C1 segment of cervical spinal cord (tissue), 14 donors: Measurements from ENCODE around the gene MORC1.

Source experiments
- DNase-seq, 14 donors: peaks; one replicate each; lab custom pipeline; 2025; lab: John Stamatoyannopoulos, UW

MORC1 gene

GRCh38 chr3:109026821-109027220 is 91.1 kb downstream of the MORC1 start:
- no peak for DNase-seq

GRCh38 chr3:109025896-109026295 is 92.0 kb downstream of the MORC1 start:
- no peak for DNase-seq

GRCh38 chr3:109023656-109024254 is 94.2 kb downstream of the MORC1 start:
- DNase-seq, result peak in 4 of 14 donors; percentile 0 to 10 (median 5)

- DNase-seq, result no peak
Observed at GRCh38 chr3:109023167-109023566, 94.8 kb downstream of the MORC1 start.

- DNase-seq, result no peak
Observed at GRCh38 chr3:109021556-109021955, 96.4 kb downstream of the MORC1 start.

GRCh38 chr3:109018828-109019227 is 99.1 kb downstream of the MORC1 start:
- no peak for DNase-seq

GRCh38 chr3:109005443-109005842 is 112.5 kb downstream of the MORC1 start:
- DNase-seq, result no peak

GRCh38 chr3:108998436-108998835 is 119.5 kb downstream of the MORC1 start:
- no peak for DNase-seq

GRCh38 chr3:108985844-108986243 is 132.1 kb downstream of the MORC1 start:
- DNase-seq, result no peak

GRCh38 chr3:108983051-108983450 is 134.9 kb downstream of the MORC1 start:
- no peak for DNase-seq

GRCh38 chr3:108976058-108976457 is 141.9 kb downstream of the MORC1 start:
- no peak for DNase-seq

- DNase-seq, result no peak
Observed at GRCh38 chr3:108973019-108973418, 144.9 kb downstream of the MORC1 start.

GRCh38 chr3:108972482-108972881 is 145.5 kb downstream of the MORC1 start:
- DNase-seq, result no peak

- DNase-seq, result no peak
Observed at GRCh38 chr3:108970561-108970960, 147.4 kb downstream of the MORC1 start.

GRCh38 chr3:108966773-108967172 is 151.2 kb downstream of the MORC1 start:
- no peak for DNase-seq

GRCh38 chr3:108959017-108959416 is 158.9 kb downstream of the MORC1 start:
- DNase-seq, result no peak

GRCh38 chr3:108953700-108954099 is 164.2 kb downstream of the MORC1 start, which contains the start of gene GUCA1C:
GUCA1C (minus strand) TSS chr3:108953879; CDS start chr3:108953762, 117 bp downstream.
- no peak for DNase-seq

- DNase-seq, result no peak
Observed at GRCh38 chr3:108953210-108953609, 164.7 kb downstream of the MORC1 start.

GRCh38 chr3:108951820-108952501 is 166.0 kb downstream of the MORC1 start:
- DNase-seq, result no peak

GRCh38 chr3:108947855-108948254 is 170.1 kb downstream of the MORC1 start:
- DNase-seq, result no peak

GRCh38 chr3:108946292-108947285 is 171.3 kb downstream of the MORC1 start:
- DNase-seq, result no peak
